DLD1 (cell line): Measurements from ENCODE around the gene SPAG5.

Experiments
- in situ Hi-C: cut with HindIII; loops from 2 replicates; pipeline ENCODE4 v1.10.0; 2017; ENCODE audit warnings: low sequenced_read_pairs

Gene SPAG5

DNA sequence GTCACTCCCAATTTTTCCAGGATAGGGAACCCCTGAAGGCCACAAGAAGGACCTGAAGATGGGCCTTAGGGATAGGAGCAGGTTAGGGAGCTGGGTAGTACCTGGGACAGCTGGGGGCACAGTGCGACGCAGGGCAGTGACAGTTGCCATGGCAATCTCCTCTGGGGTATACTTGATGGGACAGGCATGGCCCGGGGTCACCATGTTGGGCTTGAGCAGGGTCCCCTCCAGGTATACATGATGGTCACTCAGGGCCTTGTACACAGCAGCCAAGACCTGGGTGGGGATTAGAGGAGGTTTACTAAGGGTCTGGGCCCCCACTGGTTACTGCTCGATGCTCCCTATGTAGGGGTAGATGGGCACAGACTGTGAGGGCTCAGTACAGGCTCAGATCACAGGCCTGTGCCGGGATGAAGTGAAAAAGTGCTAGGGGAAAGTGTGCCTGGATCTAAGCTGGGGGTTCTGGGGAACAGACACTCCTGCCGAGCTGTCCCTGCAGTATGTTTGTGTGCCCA is 24.8 kb downstream of the SPAG5 start:
- in situ Hi-C loops: no loop called here

DNA sequence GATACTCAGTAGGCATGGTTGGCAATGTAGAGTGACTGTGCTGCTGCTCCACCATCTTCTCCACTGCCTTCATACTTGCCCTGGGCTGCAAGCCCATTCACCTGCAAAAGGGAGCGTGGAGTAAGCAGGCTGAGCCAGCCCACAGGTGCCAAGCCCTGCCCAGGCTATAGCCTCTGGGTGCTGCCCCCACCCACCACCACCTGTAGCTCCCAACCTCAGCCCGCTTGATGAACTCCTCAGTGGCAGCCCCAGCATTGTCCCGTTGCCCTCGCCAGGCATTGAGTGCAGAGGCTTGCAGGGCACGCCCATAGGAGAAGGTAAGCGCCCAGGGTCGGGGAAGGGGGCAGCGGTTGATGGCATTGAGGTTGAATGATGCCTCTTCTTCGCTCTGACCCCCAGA is 25.3 kb downstream of the SPAG5 start:
- in situ Hi-C loops: no loop called here

DNA sequence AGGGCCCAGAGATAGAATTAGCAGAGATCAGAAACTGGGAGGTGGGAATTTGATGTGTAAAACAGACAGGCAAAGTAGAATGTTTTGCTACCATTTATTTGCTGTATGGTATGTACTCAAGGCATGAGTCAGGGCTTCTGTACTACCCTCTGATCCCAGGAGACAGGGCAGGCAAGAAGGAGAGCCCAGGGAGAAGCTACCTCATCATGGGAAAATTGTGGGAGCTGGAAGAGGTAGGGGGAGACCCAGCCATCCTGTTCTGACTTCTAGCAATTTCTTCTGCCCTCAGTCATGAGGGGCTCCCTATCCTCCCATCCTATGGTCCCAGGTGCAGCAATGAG is 25.8 kb downstream of the SPAG5 start:
- in situ Hi-C loops: no loop called here

DNA sequence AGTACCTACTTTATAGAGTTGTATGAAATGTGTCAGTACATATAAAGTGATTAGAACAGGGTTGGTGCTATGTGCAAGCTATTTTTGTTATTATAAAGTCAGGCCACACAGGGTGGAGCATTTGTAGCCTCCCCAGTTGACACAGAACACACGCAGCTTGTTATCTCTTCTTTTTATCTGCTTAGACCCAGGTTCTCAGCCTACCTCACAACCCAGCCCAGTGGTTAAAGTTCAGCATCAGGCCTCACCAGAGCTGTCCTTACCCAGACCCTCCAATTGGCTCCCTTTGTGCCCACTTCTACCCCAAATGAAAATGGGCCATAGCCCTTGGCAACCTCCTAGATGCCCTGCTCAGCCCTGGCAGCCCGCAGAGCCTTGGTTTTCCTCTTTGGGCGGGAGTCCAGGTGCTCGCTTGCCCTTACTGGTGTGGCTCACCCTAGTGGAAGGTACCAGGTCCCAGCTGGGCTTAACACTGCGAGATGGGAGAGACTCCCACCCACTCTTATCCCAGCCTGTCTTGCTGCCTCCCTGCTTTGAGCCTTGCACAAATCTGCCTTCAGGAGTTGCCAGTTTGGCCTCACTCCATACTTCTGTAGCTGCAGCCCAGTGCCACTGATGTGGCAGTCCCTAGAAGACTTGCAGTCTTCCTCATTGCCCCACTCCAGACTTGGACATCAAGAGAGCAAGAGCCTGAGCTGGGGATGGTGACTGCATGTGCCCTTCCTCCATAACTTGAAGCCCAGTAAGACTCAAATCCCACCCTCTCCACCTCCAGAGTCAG is 26.4 kb downstream of the SPAG5 start:
- in situ Hi-C loops: no loop called here

DNA sequence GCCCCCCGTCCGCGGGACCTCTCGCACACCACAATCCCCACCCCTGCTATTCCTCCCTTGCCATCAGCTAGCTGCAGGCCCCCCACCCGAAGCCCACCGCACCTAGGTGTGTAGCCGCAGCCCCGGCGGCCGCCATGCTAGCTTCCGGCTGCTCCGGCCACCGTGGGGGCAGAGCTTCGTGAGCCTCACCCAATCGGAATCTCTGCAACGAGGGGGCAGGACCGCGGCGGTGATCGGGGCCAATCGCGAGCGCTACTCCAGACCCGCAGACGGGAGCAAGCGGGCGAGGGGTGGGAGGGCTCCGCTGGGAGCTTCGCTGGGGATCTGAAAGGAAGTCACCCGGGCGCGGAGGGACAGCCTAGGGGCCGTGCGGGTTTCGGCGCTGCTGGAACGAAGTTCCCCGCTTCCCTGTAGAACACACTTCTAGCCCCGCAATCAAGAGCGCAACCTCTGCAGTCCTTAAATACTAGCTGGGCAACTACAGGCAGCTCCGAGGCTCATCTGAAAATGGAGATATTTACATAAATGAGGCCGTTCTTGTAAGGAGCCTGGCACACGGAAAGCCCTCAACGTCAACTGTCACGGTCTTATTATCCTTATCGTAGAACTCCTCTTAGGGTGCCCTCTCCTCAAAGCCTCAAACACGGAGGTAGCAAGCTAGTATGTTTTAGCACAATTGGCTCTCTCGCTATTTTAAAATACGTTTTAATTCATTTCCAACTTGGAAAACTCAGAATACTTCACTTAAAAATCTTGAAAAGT is 27.3 kb downstream of the SPAG5 start, which contains the start of gene PIGS:
PIGS (minus strand) TSS at position 164 of the 762 bp plus-strand sequence; CDS start at position 136, 28 bp downstream.
- in situ Hi-C loops: no loop called here

DNA sequence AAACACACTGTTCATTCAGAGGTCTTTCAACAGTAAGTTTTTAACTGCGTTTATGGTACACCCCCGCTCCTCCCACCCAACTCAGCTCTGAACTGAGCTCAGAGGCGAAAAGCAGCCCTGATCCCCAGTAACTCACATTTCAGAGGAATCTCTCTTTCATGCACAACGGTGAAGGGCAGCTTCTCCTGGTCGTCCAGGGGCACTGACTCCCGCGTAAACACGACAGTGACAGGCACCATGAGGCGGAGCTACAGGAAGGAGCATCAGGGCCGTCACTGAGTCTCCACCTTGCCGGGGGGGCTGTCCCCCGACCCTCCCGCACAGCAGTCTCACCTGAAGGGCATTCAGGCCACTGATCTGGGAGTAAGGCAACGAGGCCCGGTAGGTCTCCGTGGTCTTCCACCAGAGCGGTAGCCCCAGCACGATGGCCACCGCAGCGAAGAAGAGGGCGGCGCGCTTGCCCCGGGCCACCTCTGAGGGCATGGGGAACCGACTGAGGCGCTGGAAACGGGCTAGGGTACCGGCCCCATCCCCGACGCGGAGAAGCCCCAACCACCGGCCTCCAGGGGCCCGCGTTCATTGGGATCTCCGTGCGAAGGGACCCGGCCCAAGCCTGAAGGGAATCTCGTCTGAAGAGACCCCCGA is 28.0 kb downstream of the SPAG5 start:
- in situ Hi-C loops: no loop called here

DNA sequence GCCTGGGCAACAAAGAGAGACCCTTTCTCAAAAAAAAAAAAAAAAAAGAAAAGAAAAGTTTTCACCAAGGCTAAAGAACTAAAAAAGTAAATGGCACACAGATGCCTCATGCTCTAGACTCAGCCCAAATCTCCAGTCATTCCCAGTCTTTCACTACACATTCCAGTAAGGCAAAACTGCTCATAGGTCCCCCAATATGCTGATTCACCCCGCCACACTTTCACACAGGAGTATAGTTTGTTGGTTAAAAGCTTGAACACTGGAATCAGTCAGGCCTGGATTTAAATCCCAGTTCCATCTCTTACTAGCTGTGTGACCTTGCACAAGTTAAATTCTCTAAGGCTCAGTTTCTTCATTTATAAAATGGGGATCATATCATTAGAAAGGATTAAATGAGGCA is 29.4 kb downstream of the SPAG5 start:
- in situ Hi-C loops: no loop called here

DNA sequence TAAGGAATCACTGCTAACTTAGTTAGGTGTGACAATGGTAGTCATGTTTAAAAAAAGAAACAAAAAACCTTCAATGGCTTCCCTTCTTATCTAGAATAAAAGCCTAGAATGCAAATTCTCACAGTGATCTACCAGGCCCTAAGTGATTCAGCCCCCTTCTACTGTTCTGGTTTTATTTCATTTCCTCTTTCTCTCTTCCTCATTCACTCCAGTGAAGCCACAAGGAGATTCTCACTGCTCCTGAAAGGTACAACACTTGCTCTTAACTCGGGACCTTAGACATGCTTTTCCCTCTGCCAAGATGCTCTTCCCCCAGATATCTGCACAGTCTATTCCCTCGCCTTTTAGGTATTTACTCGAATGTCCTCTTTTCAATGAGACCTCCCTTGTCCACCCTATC is 31.2 kb downstream of the SPAG5 start:
- in situ Hi-C loops: no loop called here

DNA sequence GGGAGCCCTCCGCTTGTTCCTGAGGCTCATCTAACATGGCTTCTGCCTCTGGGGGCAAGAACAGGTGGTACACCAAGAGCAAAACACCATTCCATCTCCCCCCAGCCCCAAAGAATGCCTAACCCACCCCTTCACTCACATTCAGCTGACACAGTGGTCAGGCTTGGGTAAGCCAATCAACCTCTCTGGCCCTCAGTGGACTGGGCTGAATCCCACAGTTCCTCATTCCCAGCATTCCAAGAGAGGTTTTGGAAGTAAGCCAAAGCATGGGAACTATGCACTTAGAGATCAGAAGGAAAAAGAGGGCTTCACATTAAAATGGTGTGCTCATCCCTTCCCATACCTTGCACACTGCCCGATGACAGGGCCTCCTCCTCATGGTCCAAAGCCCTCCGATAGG is 35.4 kb downstream of the SPAG5 start:
- in situ Hi-C loops: no loop called here

DNA sequence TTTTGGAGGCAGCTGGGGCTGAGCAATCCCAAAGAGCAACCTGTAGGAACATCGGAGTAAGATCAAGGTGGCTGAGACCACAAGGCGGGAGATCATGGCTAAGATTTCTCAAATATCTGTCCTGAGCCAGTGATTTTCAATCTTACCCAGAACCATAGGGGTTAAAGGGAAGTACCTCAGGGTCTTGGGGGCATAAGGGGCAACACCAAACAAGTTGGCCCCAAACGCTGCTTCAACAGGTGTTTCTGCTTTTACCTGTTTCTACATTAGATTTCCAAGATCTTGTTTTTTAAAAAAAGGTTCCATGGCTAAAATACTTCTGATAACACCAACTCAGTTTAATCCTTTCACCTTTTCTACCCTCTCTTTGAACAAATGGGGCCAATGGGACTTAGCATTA is 43.8 kb downstream of the SPAG5 start:
- in situ Hi-C loops: no loop called here

DNA sequence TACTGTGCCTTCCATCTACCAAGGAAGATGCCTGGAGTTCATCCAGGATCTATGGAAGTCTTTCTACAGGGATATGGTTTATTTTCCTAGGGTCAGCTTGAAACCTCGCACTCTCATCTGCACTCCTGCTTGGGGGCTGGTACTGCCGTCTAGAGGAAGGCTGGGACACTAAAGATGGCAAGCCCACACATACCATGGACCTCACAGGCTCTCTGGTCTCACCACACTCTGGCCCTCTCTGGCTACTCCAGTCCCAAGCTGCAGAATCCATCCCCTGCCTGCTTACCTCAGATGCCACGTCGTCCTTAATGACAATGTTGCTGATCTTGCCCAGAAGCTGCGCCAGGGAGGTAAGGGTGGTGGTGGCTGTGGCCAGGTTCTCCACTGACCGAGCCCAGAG is 44.3 kb downstream of the SPAG5 start:
- in situ Hi-C loops: no loop called here

DNA sequence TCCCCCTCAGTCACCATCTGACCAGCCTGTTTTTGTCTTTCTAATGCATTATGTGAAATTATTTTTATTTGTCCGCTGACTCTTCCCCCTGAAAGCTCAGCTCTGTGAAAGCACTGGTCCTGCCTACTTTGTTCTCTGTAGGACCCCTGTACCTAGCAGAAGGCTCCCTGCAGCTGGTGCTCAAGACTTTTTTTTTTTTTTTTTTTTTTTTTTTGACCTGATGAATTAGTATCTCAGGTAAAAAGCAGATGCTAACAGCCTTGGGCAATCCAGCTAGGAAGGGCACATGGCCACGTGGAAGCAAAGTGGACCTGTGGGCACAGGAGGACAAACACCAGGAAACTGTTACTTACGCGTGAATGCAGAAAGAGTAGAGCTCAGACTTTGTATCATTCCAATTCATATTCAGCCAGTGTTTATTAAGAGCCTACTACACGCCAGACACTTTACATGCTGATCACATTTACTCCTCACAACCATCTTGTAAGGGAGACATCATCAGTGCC is 45.8 kb downstream of the SPAG5 start:
- in situ Hi-C loops: no loop called here

DNA sequence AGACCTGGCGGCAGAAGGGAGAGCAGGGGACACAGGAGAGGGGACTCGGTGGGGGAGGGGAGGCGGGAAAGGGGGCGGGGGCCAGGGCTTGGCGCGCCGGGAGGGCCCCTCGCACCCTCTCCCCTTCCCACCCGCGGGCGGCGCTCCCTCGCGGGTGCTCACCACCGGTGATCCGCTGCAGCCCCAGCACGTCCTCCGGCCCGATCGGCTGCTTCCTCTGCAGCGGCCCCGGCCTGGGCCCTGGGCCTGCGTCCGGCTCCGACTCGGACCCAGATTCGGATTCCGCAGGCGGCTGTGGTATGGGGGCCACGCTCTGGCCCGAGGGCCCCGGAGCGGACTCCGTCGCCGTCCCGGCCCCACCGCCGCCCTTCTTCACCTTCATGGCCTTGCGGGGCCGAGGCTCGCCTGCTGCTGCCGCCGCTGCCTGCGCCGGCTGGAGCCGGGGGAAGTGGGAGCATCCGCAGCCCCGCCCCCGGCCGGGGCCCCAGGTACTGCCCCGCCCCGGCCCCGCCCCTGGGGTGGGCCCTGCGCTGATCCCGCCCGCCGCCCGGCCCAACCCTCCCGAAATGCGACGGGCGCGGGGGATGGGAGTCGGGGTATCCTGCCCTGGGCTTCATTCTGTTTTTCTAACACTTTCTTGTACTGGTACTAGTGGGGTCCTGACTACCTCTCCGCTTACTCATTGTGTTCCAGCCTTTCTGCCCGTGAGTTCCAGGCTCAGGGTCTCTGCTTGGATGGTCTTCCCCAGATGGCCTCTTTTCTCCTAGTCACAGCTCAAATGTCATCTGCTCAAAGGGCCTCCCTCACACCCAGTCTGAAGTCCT is 46.4 kb downstream of the SPAG5 start, which contains the start of gene UNC119:
UNC119 (minus strand) TSS at position 449 of the 824 bp plus-strand sequence; CDS start at position 382, 67 bp downstream.
- in situ Hi-C loops: no loop called here

DNA sequence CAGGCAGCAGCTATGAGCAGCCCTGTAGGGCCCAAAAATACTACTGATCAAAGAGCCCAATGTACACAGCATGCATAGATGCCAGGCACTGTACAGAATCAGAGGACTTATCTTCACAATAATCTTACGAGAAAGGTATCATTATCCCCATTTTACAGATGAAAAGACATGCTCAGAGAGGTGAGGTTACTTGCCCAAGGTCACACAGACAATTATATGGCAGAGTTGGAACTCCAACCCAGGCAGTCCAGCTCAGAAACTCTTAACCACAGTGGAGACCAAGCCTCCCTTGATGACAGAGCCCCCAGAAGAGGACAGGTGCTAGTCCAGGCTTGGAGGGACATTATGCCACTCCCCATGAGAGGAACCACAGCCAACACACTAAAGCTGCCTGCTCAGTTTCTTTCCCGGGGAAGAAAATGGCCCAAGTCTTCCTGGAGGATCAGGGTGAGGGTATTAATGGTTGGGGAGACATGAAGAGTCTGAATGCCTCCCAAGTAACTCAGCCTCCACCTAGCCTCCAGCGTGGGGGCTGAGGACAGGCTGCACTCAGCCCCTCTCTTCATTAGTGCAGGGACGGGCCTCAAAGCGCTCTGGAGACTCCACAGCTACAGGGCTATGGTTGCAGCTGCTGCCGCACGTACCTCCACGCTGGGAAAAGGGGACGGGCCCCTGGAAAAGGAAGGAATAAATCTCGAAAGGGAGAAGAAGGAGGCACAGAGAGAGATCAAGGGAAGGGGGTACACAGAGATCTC is 47.2 kb downstream of the SPAG5 start:
- in situ Hi-C loops: no loop called here

DNA sequence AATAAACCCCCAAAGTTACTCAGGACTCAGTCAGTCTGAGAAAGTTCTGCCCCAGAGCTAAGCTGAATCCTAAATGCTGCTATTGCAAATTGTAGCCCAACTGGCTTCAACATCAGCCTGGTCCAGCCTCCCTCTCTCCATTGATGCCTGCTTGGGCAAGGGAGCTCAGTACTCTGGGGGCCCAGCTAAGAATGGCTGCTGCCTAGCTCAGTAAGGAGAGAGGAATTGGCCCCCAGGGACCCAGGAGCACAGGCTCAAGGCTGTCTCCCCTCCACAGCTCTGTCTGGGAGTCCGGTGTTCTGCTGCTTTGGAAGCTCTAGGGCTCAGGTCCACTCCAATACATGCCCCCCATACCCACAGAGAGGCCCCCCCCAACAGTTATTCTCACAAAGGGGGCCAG is 48.0 kb downstream of the SPAG5 start:
- in situ Hi-C loops: no loop called here

DNA sequence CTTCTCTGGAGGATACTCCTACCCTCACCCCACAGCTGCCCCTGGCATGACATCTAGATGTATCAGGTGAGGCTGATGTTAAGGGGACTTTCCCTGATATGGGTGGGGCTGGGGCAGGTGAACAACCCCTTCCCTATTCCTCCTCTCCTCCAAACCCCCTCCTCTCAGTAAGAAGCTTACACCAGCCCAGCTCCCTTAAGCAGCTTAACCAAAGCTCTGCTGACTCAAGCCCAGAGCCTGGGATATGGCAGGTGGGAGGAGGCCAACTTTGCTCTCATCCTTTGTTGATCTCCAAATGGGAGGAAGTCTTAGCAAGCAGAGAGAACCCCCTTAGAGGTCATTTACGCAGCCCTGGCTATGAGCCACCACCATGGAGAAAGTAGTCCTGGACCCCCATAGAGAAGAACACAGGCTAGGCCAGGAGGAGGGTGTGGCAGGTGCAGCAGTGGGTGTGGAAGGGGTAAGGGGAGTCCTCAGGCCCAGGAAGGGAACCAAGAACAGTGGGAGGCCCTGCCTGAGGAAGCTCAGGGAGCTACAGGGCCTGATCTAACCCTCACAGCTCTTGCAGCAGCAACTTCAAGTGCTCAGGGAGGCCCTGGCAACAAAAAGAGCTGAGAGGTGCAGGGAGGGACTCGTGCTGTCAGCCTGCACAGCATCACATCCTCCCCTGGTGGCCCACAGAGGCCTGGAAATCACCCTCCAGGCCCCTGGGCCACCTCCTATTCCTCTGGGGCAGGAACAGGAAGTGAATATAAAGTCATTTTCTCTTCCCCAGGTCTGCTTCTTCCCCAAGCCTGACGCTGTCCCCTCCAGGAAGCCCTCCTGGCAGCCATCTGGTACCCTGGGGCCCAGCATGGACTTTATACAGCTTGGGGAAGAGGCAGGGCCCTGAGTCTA is 49.3 kb downstream of the SPAG5 start:
- in situ Hi-C loops: loop anchor here (5.0 kb wide), 2 partner anchors 43 to 52 kb away; no protein-coding TSS in a partner anchor

DNA sequence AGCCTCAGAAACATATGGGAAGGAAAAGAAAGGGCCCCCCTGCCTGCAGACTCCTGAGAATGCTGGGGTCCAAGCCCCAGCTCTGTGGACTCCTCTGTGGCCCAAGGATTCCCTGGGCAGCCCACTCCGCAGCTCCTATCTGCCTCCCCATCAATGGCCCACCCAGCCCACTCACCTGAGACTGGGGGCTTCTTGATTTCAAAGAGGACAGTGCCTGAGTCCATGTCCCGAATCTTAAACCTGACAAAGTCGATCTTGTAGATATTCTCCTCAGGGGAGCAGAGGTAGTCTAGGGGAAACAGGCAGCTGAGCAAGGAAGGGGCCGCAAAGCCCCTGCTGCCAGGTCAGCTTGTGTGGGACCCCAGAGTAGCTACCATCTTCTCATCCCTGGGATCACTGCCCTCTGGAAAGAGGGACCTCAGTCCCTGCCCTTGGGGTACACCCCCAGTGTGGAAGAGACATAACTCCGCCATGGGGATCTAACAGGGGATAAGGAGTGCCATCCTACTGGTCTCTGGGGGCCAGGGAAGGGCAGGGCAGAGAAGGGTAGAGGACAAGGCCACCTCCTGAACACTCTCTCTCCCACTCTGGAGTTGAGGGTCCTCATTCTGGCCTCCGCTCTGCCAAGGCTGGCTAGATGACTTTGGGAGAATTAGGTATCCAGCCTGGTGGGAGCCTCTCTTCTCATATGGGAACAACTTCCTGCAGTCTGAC is 50.3 kb downstream of the SPAG5 start:
- in situ Hi-C loops: loop anchor here (5.0 kb wide), 2 partner anchors 44 to 51 kb away; no protein-coding TSS in a partner anchor
